Measurements from ENCODE around the gene METTL3.

DNA sequence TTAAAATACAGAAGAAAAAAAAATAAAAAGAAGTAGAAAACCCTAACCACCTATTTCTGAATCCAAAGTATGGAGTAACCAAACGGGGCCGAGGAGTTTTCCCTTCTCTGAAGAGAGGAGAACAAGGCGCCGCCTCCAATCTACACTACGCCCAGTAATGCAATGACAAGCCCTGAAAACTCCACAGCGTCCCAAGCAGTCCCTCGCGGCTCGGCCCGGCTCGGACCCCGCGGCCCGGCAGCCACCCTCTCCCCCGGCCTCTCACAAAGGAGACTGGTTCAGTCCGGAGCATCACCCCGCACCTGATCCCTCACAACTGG is 55.6 kb downstream of the METTL3 start:
- TF ChIP-seq EZH2phosphoT487 (conservative IDR thresholded peaks at IDR 0.05; ENCODE audit: low read length) (no peak), CTCF (IDR thresholded peaks at IDR 0.05; ENCODE audit: insufficient read depth, low read length, poor library complexity, severe bottlenecking) (no peak)
